ENCODE results near the gene MICOS13.
"Not testable (repeated sequence)": the region's sequence is repeated elsewhere in the genome, so short reads cannot be mapped to it uniquely, and the experiment has no call there.

The MICOS13 gene

GRCh38 chr19:5693195-5694166, 13.2 kb upstream of the MICOS13 start:
- H3K4me3 ChIP-seq (ENCODE audit: low read depth, low read length): no peak overlapping the region
- TF ChIP-seq CTCF (IDR thresholded peaks at IDR 0.05; ENCODE audit: low read depth, low read length): no peak

- no peak overlapping the region for H3K4me3 ChIP-seq (ENCODE audit: low read depth, low read length)
- TF ChIP-seq CTCF (IDR thresholded peaks at IDR 0.05; ENCODE audit: low read depth, low read length): no peak
These were observed 12.4 kb upstream of the MICOS13 start for GRCh38 chr19:5692723-5693194.

- no peak for TF ChIP-seq CTCF (IDR thresholded peaks at IDR 0.05; ENCODE audit: low read depth, low read length)
- peak overlapping the region; percentile 91 for H3K4me3 ChIP-seq (ENCODE audit: low read depth, low read length)
These were observed 11.8 kb upstream of the MICOS13 start for GRCh38 chr19:5691822-5692722.

DNA sequence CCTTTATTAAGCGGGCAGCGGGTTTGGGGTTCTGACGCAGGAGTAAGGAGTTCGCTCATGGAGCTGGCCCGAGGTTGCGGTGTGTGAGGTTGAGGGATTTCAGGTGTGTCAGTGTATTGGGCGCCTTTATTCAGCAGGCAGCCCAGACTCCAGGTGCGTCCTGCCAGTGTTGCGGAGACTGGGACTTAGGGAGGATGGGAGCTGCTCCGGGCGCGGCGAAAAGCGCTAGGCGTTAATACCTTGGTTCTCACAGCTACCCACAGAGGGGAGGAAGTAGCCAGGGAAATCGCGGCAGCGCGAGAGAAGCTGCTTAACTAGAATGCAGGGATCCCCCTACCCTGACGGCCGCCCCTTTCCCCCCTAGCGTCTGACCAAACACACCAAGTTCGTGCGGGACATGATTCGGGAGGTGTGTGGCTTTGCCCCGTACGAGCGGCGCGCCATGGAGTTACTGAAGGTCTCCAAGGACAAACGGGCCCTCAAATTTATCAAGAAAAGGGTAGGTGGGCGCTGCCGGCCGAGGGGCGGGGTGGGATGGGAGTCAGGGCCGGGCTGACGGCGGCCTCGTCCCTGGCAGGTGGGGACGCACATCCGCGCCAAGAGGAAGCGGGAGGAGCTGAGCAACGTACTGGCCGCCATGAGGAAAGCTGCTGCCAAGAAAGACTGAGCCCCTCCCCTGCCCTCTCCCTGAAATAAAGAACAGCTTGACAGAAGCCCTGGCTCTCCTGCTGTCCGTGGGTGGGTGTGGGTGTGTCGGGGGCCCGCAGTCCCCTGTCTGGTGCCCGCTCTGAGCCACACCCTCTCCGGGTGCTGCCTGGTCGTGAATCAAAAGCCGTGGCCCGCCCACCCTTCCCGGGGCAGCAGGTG, 10.9 kb upstream of the MICOS13 start:
- H3K4me3 ChIP-seq (ENCODE audit: low read depth, low read length): peak overlapping the region; percentile 91
- no peak for TF ChIP-seq CTCF (IDR thresholded peaks at IDR 0.05; ENCODE audit: low read depth, low read length)

DNA sequence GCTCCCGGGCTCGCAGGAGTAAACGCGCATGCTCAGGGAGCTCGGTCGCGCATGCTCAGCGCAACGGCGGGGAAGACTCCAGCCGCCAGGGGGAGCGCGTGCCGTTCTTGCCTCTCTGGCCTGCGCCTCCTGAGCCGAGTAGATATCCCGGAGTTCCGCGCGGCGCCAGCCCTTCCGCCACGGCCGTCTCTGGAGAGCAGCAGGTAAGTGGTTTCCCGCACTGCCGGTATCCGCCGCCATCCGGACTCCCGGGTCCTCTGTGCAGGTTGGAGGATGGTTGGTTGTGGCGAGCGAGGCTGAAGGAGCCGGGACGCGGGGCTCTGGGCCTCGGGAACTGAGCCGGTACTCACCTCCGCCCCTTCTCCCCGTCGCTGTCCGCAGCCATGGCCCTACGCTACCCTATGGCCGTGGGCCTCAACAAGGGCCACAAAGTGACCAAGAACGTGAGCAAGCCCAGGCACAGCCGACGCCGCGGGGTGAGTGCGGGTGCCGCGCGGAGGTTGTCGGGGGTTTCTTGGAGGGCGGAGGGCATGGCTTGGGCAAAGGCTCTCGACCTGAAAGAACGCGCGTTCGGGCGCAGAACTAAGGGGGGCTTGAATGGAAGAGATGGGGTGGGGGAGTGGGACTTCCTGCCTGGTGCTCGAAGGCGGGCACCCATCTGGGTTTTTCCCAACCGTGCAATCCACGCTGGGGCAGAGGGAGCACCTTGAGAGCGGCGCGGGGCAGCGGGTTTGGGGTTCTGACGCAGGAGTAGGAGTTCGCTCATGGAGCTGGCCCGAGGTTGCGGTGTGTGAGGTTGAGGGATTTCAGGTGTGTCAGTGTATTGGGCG, 10.0 kb upstream of the MICOS13 start, which contains the start of gene RPL36:
Gene RPL36, plus strand, starts transcription at position 171 of the 830 bp plus-strand sequence. Its CDS starts 213 bp downstream, at position 384.
- peak; percentile 96 for TF ChIP-seq CTCF (IDR thresholded peaks at IDR 0.05; ENCODE audit: low read depth, low read length)
- H3K4me3 ChIP-seq (ENCODE audit: low read depth, low read length): peak within 1 kb of the TSS; percentile 91

- H3K4me3 ChIP-seq (ENCODE audit: low read depth, low read length): not testable (repeated sequence)
These were observed 8.1 kb upstream of the MICOS13 start for GRCh38 chr19:5688262-5688881.

Measured in WI38 (cell line).